Femur (tissue), 1 donor: ENCODE results near the gene LHX4.

ENCODE experiments used
- DNase-seq: peaks from one replicate; pipeline ENCODE4 v3.0.0-alpha.2; 2017

The LHX4 gene

DNA sequence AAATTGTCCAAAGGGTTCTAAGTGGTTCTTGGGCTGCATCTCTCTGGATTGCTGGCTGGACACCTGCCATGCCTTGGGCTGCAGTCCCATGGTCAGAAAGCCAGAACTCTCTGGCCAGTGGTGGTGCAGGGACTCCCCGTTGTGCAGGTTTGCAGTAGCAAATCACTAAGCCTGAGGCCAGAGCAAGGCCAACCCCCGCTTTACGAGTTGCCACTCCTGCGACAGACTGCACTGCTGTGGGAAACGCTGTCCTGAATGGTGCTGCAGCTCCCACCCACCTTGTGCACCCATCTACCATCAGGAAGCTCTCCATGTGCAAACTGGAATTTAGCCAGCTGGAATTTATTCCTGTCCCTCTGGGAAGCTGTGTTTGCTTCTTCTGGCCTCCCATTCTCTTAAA is 45.7 kb downstream of the LHX4 start:
- peak; percentile 16 for DNase-seq

DNA sequence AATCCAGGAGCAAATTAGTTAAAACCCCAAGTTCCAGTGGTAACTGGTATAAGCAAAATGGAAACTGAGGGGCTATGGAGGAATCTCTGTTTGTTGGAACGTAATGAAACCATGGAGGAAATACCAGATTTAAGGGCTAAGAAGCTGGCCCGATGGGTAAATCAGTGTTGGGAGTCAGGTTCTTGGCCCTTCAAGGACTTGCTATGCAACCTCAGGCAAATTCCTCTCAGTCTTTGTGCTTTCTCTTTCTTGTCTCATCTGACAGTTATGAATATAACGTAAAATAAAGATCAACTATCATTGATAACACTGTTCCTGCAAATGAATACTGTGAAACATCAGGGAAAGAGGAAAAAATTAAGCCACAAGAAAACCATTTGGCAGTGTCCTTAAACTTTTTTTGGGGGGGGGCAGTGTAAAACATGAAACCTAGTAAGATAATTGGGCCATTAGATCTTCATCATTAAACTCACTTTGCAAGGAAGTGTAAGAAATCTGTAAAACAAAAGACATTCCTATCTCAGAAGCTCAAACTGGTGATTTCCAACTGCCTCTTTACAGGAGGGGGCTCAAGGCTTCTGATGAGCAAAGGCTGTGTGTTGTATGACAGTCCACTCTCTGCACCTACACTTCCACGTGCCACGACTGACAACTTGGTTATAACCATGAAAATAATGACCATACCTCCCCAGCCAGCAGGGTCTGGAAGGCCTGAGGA is 47.6 kb downstream of the LHX4 start:
- no peak for DNase-seq

DNA sequence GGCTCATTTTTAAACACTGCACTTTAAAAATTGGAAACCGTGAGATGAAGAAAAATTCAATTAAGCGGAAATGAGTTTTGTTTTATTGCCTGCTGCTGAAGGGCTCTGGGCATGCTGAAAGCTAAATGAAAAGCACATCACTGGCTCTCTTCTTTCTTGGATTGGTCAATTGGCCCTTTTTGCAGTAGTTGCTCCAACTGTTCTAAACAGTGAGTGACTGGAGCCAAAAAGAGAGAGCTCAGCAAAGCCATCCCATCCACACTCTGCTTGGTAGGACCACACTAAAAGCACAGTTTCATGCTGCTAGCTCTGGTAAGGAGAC is 48.1 kb downstream of the LHX4 start:
- DNase-seq, result no peak

DNA sequence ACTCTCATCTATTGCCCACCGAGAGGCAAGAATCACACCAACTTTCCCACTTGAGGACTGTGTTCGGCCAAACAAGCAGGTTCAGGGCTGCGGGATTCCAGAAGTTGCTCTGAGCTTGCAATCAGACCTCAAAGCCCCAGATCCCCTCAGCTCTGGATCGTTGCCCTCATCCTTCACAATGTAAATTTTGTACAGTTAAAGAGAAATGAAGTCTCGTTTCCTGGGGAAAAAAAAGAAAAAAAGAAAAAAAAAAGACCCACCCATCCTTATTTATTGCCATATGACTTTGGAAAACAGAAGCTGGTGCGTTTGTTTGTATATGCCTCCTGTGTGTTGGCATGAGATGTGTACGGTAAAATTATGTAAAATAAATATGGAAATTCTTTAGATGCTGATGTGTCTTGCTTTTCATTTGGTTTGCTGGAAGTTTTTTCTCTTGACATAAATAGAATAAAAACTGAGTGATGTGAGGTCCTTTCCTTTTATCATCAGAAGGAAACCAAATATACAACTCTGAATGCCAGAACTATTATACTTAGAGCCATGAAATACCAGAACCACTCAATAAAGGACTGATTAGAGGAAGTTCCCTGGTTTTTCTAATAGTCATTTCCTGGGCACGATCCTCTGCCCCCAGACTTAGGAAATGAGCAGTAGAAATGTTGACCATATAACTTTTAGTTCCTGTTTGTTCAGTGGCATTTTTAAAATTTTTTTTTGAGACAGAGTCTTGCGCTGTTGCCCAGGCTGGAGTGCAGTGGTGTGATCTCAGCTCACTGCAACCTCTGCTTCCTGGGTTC is 48.7 kb downstream of the LHX4 start:
- no peak for DNase-seq

DNA sequence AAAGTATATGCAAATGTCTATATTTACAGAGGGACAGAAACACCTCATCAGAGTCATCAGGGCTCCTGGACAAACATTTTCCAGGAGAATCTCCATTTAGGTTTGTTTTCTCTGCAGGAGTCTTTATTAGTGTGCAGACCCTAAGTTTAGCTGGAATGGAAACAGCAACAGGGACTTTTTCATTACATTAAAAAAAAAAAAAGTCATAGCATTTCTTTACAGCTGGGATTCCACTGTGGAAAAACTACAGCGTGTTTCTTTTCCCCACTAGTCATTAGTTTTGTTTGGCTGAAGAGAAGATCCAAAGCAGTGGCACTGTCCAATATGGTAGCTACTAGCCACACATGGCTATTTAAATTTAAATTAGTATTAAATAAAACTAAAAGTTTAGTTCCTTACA is 49.6 kb downstream of the LHX4 start:
- no peak for DNase-seq

DNA sequence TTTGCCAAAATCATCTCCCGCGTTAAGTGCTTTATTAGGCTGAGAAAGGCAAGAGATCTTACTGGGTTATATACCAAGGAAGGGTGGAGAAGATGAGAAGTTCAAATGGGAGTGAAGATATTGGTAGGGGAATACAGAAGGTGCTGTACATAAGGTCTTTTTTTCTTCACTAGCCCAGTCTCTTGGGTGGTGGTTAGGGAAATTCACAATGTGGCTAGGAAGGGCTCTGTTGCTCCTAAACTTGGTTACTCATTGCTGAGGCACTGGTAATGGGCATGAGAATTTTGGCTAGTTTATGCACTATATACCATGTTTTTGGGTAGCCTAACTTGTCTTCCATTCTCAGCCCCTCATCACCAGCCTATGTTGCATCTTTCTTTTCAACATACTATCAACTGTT is 50.6 kb downstream of the LHX4 start:
- DNase-seq, result no peak

DNA sequence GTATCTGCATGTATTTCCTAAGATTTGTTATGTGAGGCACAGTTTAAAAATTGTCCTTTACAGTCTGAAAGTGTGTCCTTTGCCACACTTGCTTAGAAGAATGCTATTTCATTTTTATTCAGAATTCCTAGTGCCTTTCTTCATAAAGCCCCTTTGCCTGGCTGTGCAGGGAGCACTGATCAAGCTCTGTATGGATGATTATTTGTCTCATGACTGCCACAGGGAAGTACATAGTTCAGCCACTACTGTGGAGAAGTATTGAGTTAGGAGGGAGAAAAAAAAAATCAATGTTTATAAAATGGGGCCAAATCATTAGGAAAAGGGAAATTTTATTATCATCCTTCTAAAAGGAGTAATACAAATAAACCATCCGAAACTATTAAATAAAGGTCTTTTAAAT is 51.4 kb downstream of the LHX4 start:
- DNase-seq, result no peak

DNA sequence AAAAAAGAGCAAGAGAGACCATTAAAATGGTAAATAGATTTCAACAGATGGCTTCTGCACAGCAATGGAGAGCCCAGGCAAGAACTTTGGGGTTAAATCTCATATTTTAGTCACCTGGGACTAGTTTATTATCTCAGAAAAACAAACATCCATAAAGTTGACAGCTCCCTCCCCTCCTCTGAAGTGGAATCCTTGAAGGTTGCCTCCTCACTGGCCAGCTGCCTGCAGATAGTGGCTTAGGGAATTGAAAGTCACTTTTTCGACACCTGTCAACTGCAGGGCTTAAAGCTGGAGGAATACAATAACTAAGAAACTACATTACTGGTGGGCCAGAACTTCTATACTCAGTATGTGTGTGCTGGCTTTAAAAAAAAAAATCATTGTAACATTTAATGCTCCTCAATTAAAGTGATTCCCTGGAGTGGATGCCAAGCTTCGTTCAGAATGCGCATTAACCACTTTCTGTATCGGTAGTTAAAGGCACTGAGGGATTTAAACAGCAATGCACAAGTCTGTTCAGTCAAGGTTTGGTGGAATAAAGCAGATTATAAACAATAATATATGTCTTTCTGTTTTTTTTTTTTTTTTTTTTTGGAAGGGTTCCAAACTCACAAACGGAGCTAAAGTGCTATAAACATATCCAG is 52.5 kb downstream of the LHX4 start:
- DNase-seq, result no peak

DNA sequence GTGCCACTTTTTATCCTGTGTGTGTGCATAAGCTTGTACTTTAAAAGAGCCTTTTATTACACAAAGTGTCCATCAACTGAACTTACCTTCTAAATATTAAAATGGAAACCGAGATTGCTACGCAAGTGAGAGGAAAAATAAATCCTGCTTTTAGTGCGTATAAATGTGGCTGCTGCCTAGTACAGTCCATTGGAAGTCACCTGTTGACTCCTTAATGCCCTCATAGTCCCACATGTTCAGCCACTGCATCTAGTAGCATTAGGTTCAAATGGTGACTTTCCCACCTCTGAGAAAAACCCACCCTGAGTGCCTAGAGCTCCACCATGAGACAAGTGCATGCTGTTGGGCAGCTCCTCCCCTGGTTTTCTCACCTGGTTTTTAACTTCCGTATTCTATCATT is 53.0 kb downstream of the LHX4 start:
- DNase-seq, result no peak

DNA sequence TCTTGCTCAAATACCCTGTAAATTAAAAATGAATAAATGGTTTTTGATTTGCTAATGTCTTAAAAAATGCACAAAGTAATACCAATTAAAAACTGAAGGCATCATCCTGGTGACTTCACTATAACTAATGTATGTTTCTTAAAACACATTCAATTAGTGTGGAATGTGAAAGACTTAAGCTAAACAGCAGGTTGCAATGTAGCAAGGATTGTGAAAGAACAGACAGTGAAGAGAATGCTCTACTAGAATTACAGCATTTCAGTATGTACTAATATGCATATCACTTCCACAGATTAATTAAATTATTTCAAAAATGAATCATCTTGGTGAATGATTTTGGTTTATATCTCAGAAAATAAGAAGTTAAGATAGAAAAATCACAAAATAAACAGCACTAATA is 56.4 kb downstream of the LHX4 start:
- no peak for DNase-seq

DNA sequence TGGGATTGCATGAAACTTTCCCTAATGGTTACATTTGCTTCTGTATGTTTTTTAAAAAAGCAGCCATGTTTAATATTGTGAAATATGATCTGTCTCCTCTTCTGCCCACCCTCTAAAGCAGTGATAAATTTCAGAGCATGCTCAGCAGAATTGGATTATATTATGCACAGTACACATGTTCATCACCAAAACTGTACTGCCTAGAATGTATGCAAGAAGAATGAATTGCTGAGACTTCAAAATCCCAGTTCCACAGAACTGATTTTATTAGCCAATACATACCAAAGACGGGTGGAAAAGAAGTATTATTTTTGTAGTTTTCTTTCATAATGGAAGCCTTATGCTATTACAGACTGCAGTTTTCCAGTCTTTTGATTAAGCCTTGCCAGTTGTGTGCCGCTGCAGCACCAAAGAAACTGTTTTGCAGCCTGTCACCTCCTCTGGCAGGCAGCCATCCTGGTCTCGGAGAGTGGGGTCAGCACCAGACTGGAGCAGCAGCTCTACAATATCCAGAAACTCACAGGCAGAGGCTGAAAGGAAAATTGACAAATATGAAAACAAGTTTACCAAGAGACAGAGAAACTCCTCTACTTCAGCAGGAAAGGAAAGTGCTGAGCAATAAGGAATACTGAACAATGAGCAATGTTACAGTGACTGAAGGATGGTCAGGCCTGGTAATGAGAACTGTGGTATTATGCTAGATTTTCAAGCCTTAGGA is 58.1 kb downstream of the LHX4 start:
- DNase-seq, result no peak

DNA sequence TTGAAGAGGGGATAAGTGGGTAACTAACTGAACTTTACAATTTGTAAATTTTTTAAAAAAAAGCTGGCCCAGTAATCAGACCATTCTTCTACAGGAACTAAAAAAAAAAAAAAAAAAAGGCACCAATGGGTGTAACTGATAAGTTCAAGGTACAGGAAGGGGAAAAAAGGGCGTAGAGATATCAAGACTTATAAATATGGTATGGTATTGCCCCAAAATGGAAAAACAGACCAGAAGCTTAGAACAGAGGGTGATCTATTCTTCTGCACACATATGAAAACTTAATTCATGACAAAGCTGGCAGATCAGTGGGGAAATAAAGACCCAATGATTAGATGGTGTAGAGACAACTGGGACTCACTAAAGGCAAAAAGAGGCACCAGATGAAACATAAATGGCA is 58.9 kb downstream of the LHX4 start:
- DNase-seq, result no peak

DNA sequence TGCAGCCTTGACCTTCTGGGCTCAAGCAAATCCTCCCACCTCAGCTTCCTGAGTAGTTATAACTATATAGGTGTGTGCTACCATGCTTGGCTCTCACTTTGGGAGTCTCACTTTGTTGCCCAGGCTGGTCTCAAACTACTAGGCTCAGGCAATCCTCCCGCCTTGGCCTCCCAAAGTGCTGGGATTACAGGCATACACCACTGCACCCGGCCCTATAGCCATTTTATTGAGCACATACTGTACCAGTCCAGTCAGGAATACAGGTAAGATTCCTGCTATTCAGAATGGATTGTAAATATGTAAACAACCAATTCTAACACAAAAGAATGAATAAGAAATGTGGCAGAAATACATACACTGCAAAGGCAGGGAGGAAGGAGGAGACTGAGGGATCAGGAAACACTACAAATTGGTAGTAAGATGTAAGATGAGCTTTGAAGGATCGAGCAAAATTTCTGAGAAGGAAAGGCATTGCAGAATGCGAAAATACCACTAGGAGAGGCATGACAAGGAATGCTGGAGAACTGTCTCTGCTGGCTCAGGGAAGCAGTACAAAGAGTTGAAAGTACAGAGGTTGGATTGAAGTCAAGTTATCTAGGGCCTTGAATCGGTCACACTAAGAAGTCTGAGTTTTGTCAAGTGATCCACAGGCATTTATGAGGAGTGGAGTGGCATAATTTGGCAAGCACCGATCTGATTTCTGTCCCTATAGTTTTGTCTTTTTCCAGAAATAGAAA is 60.4 kb downstream of the LHX4 start:
- no peak for DNase-seq

DNA sequence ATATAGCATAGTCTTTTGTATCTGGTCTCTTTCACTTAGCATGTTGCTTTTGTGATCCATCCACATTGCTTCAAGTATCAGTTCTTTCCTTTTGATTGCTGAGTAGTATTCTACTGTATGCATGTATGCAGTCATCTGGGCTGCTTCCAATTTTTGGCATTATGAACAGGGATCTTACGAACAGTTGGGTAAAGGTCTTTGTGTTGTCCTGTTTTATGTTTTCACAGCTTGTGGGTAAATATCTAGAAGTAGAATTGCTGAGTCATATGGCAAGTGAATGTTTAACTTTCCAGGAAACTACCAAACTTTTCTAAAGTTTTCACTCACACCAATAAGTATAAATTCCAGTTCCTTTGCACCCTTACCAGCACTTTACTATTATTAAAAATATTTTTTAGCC is 60.9 kb downstream of the LHX4 start:
- no peak for DNase-seq

DNA sequence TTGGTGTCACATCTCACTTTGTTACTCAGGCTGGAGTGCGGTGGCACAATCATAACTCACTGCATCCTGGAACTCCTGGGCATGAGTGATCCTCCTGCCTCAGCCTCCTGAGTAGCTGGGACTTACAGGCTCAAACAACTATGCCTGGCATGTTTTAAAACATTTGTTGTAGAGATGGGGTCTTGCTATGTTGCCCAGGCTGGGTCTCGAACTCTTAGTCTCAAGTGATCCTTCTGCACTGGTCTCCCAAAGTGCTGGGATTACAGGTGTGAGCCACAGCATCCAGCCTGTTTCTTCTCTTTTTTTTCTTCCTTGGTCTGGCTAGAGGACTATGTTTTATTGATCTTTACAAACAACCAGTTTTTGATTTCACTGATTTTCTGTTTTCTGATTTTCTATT is 64.6 kb downstream of the LHX4 start:
- DNase-seq, result no peak

DNA sequence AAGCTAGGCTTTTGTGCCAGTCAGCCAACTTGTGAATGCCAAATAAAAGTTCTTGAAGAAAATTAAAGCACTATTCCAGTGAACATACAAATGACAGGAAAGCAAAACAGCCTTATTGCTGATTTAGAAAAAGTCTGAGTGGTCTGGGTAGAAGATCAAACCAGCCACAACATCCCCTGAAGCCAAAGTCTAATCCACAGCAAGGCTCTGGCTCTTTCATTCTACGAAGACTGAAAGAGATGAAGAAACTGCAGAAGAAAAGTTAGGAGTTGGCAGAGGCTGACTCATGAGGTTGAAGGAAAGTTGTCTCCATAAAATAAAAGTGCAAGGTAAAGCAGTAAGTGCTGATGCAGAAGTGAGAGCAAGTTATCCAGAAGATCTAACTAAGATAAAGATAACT is 65.9 kb downstream of the LHX4 start:
- DNase-seq, result no peak

DNA sequence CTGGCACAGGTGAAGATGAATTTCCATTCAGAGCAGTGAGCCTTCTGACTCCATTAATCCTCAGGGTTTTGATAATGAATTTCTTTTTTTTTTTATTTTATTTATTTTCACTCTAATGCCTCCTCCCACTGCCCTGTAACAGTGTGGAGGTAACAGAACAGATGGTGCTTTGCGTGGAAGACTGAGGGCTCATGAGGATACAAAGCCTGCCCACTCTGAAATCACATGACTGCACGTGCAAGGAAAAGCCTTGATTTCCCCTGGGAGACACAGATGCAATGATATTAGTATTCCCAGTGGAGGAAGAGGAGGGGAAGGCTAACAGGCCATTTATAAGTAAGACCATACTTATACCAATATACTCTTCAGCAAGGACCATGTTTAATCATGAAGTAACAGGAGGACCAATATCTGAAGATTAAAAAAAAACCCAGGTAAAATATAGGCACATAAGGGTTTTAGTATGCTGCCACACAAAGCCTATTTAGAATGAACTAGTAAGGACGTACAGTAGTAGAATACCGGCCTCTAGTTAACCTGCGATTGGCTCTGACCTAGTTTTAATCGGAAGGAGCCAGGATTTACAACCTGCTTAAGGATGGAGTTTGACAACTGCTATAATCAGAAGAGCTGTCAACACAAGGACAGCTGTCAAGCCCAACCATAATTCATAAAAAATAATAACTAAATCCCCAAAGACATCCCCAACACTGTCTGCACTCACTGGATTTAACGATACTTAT is 69.6 kb downstream of the LHX4 start:
- no peak for DNase-seq

DNA sequence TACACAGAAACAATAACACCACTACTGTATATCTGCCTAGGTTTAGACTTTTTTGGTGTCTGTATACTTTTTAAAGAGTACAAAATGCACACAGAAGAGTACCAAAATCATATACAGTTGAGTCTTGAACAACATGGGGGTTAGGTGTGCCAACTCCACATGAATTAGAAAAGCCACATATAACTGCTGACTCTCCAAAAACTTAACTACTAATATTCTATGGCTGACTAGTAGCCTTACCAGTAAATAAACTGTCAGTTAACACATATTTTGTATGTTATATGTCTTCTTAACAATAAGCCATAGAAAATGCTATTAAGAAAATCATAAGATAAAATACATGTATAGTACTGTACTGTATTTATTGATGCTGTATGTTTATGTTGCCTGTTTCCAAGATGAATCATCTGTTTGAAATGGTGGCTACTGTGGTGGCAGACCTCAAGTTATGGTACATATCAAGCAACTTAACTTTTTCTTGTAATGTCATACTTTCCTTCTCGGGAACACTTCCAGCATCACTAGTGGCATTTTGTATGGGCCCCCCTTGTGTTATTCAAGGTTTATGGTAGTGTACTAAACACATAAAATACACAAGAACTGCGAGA is 71.2 kb downstream of the LHX4 start:
- no peak for DNase-seq

DNA sequence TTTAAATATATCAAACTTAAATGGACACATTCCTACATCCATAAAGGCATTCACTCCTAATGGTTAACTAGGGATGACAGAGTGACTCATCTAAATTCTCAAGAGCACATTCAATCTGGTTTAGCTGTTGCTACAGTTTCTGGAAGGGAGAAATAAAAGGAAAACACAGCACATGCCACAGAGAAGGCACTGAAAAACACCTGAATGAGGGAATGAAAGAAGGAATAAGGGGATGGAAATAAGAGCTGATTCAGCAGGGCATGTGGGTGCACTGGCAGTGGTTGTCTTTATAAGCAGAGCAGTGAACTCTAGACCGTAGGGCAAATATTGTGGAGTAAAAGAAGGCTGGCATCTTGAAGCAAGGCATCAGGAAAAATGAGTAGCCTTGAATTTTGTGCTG is 79.3 kb downstream of the LHX4 start:
- DNase-seq, result no peak

DNA sequence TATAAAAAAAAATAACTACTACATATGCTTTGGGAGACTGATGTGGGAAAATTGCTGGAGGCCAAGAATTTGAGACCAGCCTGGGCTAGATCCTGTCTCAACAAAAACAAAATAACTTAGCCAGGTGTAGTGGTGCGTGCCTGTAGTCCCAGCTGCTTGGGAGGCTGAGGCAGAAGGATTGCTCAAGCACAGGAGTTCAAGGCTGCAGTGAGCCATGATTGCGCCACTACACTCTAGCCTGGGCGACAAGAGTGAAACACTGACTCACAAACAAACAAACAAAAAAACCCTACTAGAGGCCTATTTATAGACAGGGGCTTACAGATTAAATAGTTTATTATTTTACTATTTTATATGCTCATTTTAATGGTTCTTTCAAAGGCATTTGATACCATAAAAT is 80.0 kb downstream of the LHX4 start:
- DNase-seq, result no peak

DNA sequence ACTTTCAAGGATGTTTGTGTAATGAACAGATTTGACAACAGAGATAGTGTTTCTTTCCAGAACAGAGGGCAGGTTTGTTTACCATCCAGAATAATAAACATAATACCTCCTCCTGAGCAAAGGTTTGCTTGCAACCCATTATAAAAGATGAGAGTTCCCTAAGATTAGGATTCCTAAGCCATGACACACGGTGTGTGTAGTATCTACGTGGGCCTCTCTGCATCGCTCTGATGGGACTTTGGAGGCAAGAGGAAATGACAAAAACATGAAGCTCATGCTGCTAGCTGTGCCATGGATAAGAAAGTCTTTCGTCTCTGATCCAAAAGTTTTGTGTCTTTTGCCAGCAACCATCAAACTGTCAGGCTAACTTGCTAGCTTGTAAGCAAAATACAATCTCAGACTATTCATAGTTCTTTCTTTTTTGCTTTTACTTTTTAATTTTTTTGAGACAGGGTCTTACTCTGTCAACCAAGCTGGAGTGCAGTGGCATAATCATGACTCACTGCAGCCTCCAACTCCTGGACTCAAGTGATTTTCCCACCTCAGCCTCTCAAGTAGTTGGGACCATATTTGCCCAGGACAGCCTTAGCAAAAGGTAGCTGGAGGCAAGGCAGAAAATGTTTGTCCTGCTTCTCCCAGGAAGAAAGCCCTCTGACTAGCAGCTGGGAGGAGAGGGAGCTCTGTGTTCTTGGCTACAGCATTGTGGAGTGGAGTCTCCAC is 81.1 kb downstream of the LHX4 start:
- DNase-seq, result no peak
